Astrocyte of the spinal cord (primary cell): Measurements from ENCODE around the gene LLGL2.

ENCODE experiments used
- DNase-seq: peaks from one replicate; pipeline ENCODE4 v3.0.0; 2011; ENCODE audit warnings: low read depth, low spot score
- H3K4me3 ChIP-seq: 2 replicates; pipeline ENCODE4 v1.5.1; 2011; ENCODE audit warnings: low read depth, mild to moderate bottlenecking, low read length, moderate library complexity
- CTCF ChIP-seq: IDR thresholded peaks from 2 replicates; pipeline ENCODE4 v1.5.1; 2012; ENCODE audit warnings: low read depth, mild to moderate bottlenecking, low read length, inconsistent platforms
- in situ Hi-C: cut with HindIII; loops from 2 replicates; pipeline ENCODE4 v1.10.0; 2017; ENCODE audit warnings: low sequenced_read_pairs

LLGL2 gene

GRCh38 chr17:75610103-75610984 is 84.8 kb downstream of the LLGL2 start:
- DNase-seq = no peak
- no peak for TF ChIP-seq CTCF
- no peak overlapping the region for H3K4me3 ChIP-seq
- in situ Hi-C loops = no loop called here

GRCh38 chr17:75611851-75612429 is 86.4 kb downstream of the LLGL2 start:
- TF ChIP-seq CTCF = no peak
- in situ Hi-C loops = no loop called here
- DNase-seq = no peak
- no peak overlapping the region for H3K4me3 ChIP-seq

GRCh38 chr17:75612906-75613626 is 87.6 kb downstream of the LLGL2 start:
- no peak for DNase-seq
- in situ Hi-C loops = no loop called here
- no peak for TF ChIP-seq CTCF
- no peak overlapping the region for H3K4me3 ChIP-seq

- H3K4me3 ChIP-seq = no peak overlapping the region
- no peak for DNase-seq
- in situ Hi-C loops = no loop called here
- TF ChIP-seq CTCF = peak; percentile 13
Observed at GRCh38 chr17:75614006-75614405, 88.5 kb downstream of the LLGL2 start.

- DNase-seq = no peak
- TF ChIP-seq CTCF = no peak
- no peak overlapping the region for H3K4me3 ChIP-seq
- in situ Hi-C loops = no loop called here
Observed at GRCh38 chr17:75614556-75615270, 89.2 kb downstream of the LLGL2 start.

- in situ Hi-C loops = no loop called here
- TF ChIP-seq CTCF = no peak
- no peak for DNase-seq
- H3K4me3 ChIP-seq = no peak overlapping the region
Observed at GRCh38 chr17:75615301-75615700, 89.8 kb downstream of the LLGL2 start.
